Putamen (tissue), 1 donor: ENCODE data around the gene TTC39A.

ENCODE experiments used
- DNase-seq: peaks from one replicate; pipeline ENCODE4 v3.0.0-alpha.2; 2016; ENCODE audit warnings: low spot score

Gene TTC39A

GRCh38 chr1:51314974-51315373 is 15.4 kb downstream of the TTC39A start:
- no peak for DNase-seq

- no peak for DNase-seq
Measured at GRCh38 chr1:51313961-51314777, 16.2 kb downstream of the TTC39A start.

DNA sequence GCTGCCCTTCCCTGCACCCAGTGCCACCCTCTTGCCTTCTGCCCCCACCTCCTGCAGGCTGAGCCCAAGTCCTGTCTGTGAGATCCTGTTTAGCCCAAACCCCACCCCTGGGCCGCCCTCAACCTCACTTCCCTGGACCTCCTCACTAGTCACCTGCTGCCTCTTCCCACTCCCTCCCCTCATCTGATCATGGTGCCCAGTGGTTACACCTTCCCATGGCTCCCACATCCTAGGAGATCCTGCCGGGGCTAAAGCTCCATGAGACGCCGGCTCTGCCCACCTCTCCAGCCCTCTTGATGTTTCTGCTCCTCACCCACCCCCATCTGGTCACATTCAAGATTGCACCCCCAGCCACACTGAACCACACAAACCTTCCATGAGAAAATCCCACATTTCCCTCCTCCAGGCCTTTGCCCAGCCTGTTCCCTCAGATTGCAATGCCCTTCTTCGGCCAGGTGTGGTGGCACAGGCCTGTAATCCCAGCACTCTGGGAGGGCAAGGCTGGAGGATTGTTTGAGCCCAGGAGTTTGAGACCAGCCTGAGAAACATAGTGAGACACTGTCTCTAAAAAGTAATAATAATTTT is 17.0 kb downstream of the TTC39A start:
- no peak for DNase-seq

GRCh38 chr1:51312718-51313117 is 17.6 kb downstream of the TTC39A start:
- no peak for DNase-seq

GRCh38 chr1:51311826-51312225 is 18.5 kb downstream of the TTC39A start:
- DNase-seq: no peak

DNA sequence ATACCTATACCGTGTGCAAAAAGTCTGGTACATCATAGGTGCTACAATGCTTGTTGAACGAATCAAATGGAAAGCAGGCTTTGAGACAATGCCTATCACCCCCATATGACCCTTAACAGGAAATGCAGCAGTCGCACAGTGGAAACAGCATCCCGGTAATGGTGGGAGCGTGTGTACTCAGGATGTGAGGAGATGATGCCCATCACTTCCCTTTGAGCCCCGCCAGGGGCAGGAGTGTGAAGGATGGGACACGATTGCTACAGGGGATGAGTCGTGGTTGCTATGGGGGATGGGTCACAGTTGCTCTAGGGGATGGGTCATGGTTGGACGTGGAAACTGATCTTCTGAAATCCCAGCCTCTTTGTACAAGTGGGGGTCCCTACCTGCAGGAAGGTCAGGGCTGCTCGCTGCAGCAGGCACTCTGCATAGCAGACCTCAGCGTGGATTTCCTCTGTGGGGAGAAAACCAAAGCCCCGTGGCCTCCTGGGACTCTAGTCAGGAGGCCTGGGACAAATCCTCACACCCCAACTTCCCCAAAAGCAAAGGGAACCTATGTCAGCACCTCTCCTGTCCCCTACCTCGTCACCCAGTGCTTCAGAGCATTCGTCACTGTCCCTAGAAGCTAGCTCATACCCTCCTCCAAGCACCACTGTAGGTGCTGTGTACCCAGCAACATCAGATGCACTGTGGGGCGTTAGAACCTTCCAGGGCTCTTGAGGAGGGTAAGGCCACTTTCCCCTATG is 19.3 kb downstream of the TTC39A start:
- no peak for DNase-seq

GRCh38 chr1:51309291-51309690 is 21.1 kb downstream of the TTC39A start:
- no peak for DNase-seq

DNA sequence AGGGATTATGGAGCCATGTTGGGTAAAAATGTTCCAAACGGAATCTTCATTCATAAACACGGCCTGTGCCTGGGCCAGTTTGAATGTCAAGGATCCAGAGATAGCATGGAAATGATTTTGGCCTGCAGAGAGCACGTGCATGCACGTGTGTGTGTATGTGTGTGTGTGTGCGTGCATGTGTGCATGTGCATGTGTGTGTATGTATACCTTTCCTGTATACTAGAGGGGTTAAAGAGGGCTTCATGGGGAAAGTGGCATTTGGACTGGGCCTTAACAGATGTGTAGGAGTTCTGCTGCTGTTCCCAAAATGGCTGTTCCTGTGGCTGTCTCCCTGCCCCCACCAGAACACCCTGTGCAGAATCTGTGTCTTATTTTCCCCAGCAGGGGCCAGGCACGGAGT is 21.7 kb downstream of the TTC39A start:
- no peak for DNase-seq

DNA sequence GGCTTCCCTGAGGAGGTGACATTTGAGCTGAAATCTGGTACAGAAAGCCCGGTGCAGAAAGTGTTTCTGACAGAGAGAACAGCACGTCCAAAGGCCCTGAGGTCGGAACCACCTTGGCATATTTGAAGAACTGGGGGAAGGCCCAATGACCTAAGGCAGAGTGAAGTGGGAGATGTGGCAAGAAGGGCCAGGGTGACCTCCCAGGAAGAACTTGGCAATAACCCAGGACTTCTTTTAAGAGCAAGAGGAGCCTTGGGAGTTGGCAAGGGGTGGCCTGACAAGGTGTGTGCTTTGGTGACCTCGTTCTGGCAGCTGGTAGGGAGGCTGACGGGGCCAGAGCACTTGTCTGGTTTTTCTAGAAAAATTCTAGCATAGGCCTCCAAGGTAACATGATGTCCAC is 23.4 kb downstream of the TTC39A start:
- DNase-seq: no peak

- DNase-seq: no peak
Measured at GRCh38 chr1:51305371-51305823, 25.0 kb downstream of the TTC39A start.

- DNase-seq: no peak
Measured at GRCh38 chr1:51304360-51304759, 26.0 kb downstream of the TTC39A start.

DNA sequence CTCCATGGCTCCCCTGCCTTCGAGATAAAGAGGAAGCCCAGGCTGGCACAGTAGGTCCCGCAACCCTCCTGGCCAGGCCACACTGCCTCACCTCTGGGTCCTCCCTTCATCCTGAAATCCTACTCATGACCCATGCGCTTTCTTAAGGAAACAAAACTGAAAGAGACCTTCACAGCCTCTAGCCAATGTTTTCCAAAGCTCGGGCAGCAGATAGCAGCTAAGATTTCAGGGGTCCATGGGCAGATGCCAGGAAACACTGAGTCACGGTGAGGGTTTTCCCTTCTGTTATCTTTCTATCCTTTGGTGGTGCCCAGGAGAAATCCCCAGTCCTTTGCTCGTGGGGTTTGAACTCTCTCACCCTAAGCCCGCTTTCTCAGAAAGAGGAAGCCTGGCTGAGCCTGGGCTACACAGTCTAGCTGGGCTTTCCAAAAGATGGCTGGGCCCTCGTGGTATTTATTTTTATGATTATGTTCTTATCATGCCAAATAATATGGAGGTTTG is 26.6 kb downstream of the TTC39A start:
- DNase-seq: no peak

- DNase-seq: no peak
Measured at GRCh38 chr1:51303315-51303714, 27.0 kb downstream of the TTC39A start.

GRCh38 chr1:51302746-51303145 is 27.6 kb downstream of the TTC39A start:
- DNase-seq: no peak

DNA sequence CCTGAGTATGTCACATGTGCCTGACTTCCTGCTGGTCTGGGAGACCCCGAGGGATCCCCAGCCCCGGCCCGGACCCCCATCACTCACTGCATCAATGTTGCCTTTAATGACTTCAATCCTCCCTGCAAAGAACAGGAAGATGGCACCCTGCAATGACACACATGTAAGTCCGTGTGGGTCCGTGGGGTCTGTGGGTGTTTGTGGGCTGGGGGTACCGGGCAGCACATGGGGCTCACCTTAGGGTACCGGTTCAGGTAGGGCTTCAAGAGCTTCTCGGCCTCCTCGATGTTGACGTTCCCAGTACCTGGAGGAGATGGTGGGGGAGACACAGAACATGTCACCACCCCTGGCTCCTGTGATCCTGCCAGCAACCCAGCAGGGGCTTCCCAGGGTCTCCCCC is 28.1 kb downstream of the TTC39A start:
- no peak for DNase-seq

DNA sequence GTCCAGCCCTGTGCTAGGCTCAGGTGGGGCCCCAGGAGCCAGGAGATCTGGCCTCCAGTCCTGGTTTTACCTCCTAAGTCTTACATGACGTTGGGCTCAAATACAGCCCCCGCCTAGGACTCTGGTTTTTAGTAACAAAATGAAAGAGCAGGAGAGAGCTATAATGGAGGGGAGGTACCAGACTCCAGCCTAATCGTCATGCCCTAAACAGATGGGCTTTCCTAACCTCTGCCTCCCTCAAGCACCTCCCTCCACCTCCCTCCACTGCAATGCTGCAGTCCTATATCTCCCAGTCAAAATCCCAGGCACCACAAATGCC is 28.6 kb downstream of the TTC39A start:
- no peak for DNase-seq

GRCh38 chr1:51301152-51301843 is 29.1 kb downstream of the TTC39A start:
- DNase-seq: no peak

- DNase-seq: no peak
Measured at GRCh38 chr1:51299981-51300670, 30.2 kb downstream of the TTC39A start.

GRCh38 chr1:51299185-51299885 is 31.0 kb downstream of the TTC39A start:
- DNase-seq: no peak

GRCh38 chr1:51298322-51298705 is 32.0 kb downstream of the TTC39A start:
- no peak for DNase-seq
